Cortex of kidney (tissue), 1 donor: ENCODE results near the gene SLC12A4.
"Not testable (repeated sequence)": the region's sequence is repeated elsewhere in the genome, so short reads cannot be mapped to it uniquely, and the experiment has no call there.

Experiments used
- DNase-seq: peaks from one replicate; lab custom pipeline; 2025; lab: John Stamatoyannopoulos, UW

SLC12A4 gene

GRCh38 chr16:67941469-67942199, 26.8 kb downstream of the SLC12A4 start:
- no peak for DNase-seq

- DNase-seq, result no peak
Observed at GRCh38 chr16:67940446-67941089, 27.9 kb downstream of the SLC12A4 start.

GRCh38 chr16:67939507-67940445, 28.7 kb downstream of the SLC12A4 start:
- no peak for DNase-seq

GRCh38 chr16:67937713-67938112, 30.7 kb downstream of the SLC12A4 start:
- DNase-seq, result not testable (repeated sequence)

- DNase-seq, result no peak
Observed at GRCh38 chr16:67936880-67937605, 31.4 kb downstream of the SLC12A4 start.

GRCh38 chr16:67936124-67936879, 32.1 kb downstream of the SLC12A4 start, which contains the start of gene PSMB10:
Gene PSMB10 (minus strand): TSS chr16:67936850. CDS start chr16:67936749, 101 bp downstream.
- no peak for DNase-seq

GRCh38 chr16:67935402-67936123, 32.9 kb downstream of the SLC12A4 start:
- peak; percentile 33 for DNase-seq

GRCh38 chr16:67935101-67935401, 33.4 kb downstream of the SLC12A4 start:
- no peak for DNase-seq

GRCh38 chr16:67934306-67935100, 33.9 kb downstream of the SLC12A4 start:
- DNase-seq, result no peak

- no peak for DNase-seq
Observed at GRCh38 chr16:67933805-67934204, 34.6 kb downstream of the SLC12A4 start.

GRCh38 chr16:67932462-67932840, 36.0 kb downstream of the SLC12A4 start:
- DNase-seq, result no peak

GRCh38 chr16:67931712-67932461, 36.5 kb downstream of the SLC12A4 start, which contains the start of gene CTRL:
Gene CTRL (minus strand): TSS chr16:67931862. CDS start chr16:67931852, 10 bp downstream.
- no peak for DNase-seq

- DNase-seq, result no peak
Observed at GRCh38 chr16:67930678-67931211, 37.7 kb downstream of the SLC12A4 start.

- DNase-seq, result no peak
Observed at GRCh38 chr16:67930191-67930590, 38.2 kb downstream of the SLC12A4 start.

- no peak for DNase-seq
Observed at GRCh38 chr16:67928561-67929364, 39.7 kb downstream of the SLC12A4 start.

GRCh38 chr16:67928147-67928546, 40.3 kb downstream of the SLC12A4 start:
- no peak for DNase-seq

GRCh38 chr16:67927131-67927941, 41.1 kb downstream of the SLC12A4 start:
- DNase-seq, result no peak
